NCI-H446 (cell line): ENCODE results near the gene PIK3C2G.

Experiments used
- DNase-seq, 2 experiments: peaks; one replicate each; lab custom pipeline; 2025; lab: John Stamatoyannopoulos, UW

The PIK3C2G gene

GRCh38 chr12:18556161-18556560 is 294.8 kb downstream of the PIK3C2G start:
- DNase-seq = no peak

DNA sequence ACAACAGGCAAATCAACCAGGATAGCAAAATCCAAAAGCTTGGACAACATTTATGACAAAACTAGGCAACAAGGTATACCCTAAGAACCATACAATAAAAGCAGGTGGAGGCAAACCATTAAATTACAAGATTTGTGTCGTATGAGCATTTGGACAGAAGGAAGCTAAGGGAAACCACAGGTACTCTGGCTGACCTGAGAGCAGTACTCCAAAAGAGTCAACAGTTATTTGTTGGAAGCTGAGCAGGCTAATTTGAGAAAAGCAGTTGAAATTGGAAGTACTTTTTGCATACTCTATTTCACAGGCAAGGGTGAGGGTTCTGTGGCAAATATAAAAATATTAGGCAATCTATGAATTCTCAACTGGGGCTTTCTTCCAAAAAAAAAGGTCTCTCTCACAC is 297.9 kb downstream of the PIK3C2G start:
- DNase-seq = no peak

DNA sequence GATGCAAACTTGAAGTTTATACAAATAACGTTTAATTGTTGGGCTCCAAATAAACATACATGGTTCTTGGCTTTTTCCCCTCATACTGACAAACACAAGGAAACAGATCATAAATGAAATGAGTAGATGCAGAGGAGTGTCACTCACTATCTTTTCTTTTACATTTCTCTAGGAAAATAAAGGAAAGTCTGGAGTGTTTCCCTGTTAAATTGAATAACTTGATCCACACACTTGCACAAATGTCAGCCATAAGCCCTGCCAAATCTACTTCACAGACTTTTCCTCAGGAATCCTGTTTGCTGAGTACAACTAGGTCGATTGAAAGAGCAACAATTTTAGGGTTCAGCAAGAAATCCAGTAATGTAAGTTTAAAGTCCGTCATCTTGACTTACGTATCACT is 301.2 kb downstream of the PIK3C2G start:
- DNase-seq = no peak

- no peak for DNase-seq
Observed at GRCh38 chr12:18564306-18564705, 303.0 kb downstream of the PIK3C2G start.

DNA sequence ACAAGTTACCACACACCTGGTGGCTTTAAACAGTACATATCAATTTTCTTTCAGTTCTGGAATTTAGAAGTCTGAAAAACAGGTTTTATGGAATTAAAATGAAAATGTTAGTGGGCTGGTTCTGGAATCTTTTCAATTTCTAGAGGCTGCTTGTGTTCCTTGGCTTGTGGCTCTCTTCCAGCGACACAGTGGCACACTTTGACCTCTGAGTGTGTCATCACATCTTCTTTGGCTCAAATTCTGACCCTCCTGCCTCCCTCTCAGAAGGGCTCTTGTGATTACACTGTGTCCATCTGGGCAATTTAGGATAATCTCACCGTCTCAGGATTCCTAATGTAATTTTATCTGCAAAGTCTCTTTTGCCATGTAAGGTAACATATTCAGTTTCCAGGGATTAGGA is 306.5 kb downstream of the PIK3C2G start:
- no peak for DNase-seq

DNA sequence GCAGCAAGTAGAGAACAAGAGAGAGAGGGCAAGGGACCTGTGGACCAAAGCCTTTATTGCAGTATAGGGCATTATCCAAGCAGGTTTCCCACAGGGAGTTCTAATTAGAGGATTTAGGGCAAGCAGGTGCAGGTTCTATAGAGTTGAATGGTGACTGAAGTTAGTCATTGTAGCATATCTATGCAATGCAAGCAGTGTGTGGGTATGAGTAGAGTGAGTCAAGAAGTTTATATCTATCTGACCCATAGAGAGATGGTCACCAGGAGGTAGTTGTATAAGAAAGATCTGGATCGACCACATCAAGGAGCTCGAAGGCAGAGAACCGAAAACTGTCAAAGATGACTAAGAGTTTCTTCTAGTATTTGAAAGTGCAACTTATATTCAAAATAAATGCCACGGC is 309.2 kb downstream of the PIK3C2G start:
- no peak for DNase-seq

DNA sequence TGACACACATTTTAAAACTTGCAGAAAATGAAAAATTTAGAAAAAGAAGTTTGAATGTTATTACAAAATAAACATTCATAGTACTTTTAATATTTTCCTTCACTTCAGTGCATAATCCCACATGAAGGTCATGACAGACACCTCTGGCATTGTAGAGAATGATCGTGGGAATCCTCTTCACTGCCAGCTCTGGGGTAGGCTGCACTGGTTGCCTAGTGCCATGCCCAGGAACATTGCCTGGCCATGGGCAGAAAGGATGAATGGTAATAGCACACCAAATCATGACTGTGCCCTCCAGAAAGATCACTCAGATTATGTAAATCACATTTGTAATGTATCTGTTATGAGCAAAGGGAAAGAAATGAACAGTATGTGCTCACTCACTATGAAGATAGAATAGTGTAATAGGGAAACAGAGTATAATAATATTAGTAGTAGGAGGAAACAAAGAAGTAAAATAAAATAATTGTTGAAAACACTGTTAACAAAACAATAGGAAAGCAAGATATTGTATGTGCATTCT is 314.8 kb downstream of the PIK3C2G start:
- DNase-seq = no peak

DNA sequence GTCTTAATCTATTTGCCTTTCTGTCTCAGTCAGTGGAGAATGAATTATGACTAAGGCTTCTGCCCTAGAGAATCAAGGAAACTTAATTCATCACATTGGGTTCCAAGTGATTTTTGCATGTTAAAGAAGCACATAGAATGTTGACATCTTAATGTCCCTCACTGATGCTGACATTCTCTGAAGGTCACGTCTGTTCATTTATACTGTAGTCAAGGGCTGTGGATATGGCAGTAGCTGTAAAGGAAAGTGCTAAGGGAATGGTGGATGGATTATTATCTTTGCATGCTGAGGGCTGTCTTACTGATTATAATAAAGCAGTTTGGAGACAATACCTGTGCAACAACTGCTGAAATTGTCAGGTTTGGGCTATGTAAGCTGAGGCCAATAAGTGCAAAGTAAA is 315.3 kb downstream of the PIK3C2G start:
- no peak for DNase-seq

DNA sequence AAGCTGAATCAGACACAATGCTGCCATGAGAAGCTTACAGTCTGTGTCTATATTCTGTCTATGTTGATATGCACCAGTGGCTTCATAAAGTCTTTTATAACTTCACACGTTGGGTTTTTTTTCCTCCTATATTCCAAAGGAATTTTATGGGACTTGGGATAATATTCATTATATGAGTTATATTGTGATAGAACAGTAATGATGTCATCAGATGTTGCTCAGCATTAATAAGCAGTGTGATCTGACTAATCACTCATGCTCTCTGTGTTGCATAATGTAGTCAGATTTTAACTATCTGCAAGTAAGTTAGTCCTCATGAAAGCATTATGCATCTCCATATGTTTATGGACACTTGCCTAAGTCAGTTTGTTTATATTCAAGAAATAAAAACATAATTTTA is 316.9 kb downstream of the PIK3C2G start:
- DNase-seq = no peak

DNA sequence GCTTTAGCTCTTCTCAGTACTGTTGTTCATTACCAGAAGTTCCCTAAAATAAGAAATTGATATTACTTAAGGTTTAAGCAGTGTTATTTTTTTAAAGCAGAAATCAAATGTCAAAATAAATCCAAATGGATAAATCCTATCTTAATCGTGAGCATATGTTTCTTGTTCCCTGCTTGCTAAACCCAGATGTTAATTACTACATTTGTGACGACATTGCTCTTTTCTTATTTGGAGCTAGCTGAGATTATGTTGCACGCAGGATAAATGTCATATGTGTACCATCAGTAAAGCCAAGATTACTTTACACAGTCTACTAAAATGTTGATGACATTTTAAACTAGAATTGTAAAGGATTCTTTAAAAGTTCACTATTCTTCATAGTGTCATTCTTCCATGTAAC is 319.0 kb downstream of the PIK3C2G start:
- no peak for DNase-seq

GRCh38 chr12:18580706-18581105 is 319.4 kb downstream of the PIK3C2G start:
- no peak for DNase-seq

DNA sequence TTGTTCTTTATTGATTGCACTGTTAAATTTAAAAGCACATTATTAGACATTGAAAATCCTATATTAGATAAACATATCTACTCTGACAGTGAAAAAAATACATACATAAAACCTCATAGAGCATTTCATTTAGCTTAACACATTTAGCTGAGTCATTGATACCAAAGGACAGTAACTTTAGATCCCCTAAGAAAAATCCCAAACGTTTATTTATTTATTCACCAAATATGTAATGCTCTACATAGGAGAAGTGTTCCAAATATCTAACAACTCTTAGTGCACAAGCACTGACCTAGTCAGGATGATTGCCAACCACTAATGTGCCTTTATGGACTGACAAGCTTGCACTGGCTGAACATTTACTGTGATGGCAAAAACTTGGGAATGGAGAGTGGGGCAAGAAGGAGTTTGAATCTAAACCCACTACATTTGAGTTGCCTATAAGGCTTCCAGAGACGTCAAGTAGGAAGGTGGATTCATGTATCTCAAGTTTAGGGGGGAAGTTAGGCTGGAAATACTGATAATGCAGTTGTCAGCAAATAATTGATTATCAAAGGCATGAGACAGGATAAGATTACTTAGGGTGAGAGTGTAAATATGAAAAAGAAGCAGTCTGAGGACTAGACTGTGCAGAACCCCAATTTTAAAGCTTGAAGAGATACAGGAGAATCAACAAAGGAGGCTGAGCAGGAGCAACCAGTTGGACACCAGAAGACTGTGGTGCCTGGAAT is 320.1 kb downstream of the PIK3C2G start:
- DNase-seq = no peak

DNA sequence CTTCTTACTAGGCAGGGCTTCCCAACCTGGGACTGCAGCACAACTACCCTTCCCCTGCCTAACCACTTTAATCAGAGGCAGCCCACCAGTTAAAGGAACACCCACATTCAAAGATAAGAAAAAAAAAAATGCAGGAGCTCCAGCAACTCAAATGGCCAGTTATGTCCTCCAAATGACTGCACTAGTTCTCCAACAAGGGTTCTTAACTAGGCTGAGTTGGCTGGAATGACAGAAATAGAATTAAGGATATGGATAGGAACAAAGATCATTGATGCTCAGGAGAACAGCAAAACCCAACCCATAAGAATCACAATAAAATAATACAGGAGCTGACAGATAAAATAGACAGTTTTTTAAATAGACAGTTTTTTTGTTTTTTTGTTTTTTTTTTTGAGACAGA is 322.3 kb downstream of the PIK3C2G start:
- no peak for DNase-seq

GRCh38 chr12:18586581-18586980 is 325.3 kb downstream of the PIK3C2G start:
- DNase-seq = no peak

- no peak for DNase-seq
Observed at GRCh38 chr12:18589316-18589715, 328.0 kb downstream of the PIK3C2G start.

- DNase-seq = no peak
Observed at GRCh38 chr12:18591473-18591872, 330.2 kb downstream of the PIK3C2G start.

- DNase-seq = no peak
Observed at GRCh38 chr12:18595412-18595811, 334.1 kb downstream of the PIK3C2G start.

DNA sequence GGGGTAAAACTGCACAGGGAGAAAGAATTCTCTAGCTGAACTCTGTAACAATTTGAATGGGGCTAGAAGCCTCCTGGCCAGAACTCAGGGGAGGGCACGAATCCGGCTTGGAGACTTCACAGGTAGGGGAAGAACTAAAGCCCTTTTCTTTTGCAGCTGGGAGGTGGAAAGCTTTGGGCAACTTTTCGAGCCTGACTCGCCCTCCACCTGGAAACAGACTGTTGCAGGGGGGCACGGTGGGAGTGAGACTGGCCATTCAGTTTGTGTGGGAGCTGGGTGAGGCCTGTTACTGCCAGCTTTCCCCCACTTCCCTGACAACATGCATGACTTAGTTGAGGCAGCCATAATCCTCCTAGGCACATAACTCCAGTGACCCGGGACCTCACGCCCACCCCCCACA is 340.6 kb downstream of the PIK3C2G start:
- no peak for DNase-seq

DNA sequence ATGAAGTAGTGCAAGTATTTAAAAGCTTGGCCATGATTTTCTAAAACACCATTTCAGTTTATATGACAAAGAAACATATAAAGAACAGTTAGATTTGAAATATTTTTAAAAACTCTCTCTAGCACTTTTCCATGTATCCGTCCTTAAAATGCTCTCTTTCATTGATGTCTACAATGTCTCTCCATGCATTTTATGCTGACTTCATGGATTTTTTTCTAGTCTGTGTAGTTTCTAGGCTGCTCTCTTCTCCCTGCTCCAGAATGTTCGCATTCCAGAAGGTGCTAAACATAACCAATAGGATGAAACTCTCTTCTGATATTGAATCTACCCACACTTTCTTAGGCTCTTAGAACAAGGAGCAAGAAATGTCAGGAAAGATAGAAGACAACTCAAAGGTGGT is 351.7 kb downstream of the PIK3C2G start:
- no peak for DNase-seq

DNA sequence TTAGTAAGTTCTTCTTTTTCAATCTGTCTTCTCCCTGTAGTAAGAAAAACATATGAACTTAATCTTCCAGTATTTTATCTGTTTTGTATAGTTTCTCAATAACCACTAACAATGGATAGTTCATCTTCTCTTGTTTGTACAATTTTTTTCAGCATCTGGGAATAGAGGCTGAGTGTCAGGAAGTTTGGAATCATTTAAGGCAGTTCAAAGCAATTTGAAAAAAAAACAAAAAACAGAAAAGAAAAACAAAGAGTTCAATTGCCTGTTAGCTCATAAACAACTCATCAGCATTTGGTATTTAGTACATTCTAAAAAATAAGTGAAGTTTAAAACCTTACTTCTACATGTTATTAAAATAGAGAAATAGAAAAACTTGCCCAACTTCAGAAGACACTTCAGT is 359.7 kb downstream of the PIK3C2G start:
- no peak for DNase-seq

GRCh38 chr12:18629445-18629844 is 368.1 kb downstream of the PIK3C2G start:
- DNase-seq = no peak

DNA sequence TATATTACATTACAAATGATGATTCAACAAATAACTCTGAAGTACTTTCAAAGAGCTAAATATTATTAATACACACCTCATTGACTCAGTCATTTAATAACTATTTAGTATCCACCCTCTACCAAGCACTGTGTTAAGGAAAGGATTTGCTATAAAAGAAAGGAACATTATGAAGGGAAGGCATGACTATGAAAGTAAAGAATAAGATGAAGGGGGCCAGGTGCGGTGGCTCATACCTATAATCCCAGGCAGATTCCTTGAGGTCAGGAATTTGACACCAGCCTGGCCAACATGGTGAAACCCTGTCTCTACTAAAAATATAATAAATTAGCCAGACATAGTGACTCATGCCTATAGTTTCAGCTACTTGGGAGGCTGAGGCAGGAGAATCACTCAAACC is 368.6 kb downstream of the PIK3C2G start:
- DNase-seq = no peak

DNA sequence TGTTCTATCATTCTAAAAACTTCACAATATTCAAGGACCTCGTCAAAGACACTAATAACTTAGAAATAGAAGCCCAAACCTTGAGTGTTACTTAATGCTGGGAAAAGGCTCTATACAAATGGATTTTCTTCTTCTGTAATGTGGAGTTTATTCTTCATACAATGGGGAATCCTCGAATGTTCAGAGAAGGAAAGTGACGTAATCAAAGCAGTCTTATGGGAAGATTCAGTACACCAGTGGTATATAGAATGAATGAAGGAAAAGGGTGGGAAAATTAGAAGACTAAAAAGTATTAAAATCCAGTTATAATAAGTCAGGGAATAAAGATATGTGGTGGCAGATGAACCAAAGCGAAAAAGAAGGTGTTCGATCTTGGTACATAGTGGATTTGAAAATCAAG is 370.0 kb downstream of the PIK3C2G start:
- no peak for DNase-seq

GRCh38 chr12:18632848-18633247 is 371.5 kb downstream of the PIK3C2G start:
- no peak for DNase-seq
